ENCODE measurements around the gene SFRP4.
"Not testable (repeated sequence)": the region's sequence is repeated elsewhere in the genome, so short reads cannot be mapped to it uniquely, and the experiment has no call there.

Gene SFRP4

GRCh38 chr7:37916673-37917660 is at the start of gene SFRP4:
Gene SFRP4, minus strand, starts transcription at chr7:37916817. Its CDS starts 280 bp downstream, at chr7:37916537.
- Histone ChIP-seq H3K9me3 (ENCODE audit: control insufficient read depth, low read length) (no peaks in the 10 kb centered on the region), H3K4me3 (ENCODE audit: low read length) (peak within 1 kb of the TSS; percentile 25), H3K36me3 (ENCODE audit: control insufficient read depth, insufficient read depth, low read length) (no peaks in the 10 kb centered on the region), H3K4me1 (ENCODE audit: control insufficient read depth, insufficient read depth, low read length) (peaks cover 25% of the 10 kb centered on the region), H3K9ac (ENCODE audit: low read length) (peak within 1 kb of the TSS; percentile 66), H3K27me3 (ENCODE audit: control insufficient read depth, insufficient read depth, low read length) (peaks cover 21% of the 10 kb centered on the region)

- Histone ChIP-seq H3K9me3 (ENCODE audit: control insufficient read depth, low read length) (no peaks in the 10 kb centered on the region), H3K27me3 (ENCODE audit: control insufficient read depth, insufficient read depth, low read length) (no peaks in the 10 kb centered on the region), H3K9ac (ENCODE audit: low read length) (no peak overlapping the region), H3K4me1 (ENCODE audit: control insufficient read depth, insufficient read depth, low read length) (no peaks in the 10 kb centered on the region), H3K36me3 (ENCODE audit: control insufficient read depth, insufficient read depth, low read length) (no peaks in the 10 kb centered on the region), H3K4me3 (ENCODE audit: low read length) (no peak overlapping the region)
These were observed 47.6 kb upstream of the SFRP4 start for GRCh38 chr7:37964196-37964595.

DNA sequence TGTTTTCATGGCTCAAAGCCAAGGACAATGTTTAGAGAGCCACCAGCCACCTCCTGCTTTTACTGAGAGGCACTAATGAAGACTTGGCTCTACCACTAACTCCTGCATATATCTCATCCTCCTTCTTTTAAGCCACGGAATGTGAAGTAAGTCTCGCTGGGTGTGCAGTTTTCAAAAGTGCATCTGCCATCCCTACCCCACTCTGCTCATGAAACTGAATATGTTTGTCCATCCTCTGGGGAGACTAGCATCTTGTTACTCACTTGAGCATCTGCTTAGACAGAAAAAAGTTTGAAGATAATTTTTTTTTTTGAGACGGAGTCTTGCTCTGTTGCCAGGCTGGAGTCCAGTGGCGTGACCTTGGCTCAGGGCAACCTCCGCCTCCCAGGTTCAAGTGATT is 44.6 kb upstream of the SFRP4 start:
- Histone ChIP-seq H3K4me1 (ENCODE audit: control insufficient read depth, insufficient read depth, low read length) (no peaks in the 10 kb centered on the region), H3K27me3 (ENCODE audit: control insufficient read depth, insufficient read depth, low read length) (no peaks in the 10 kb centered on the region), H3K9ac (ENCODE audit: low read length) (no peak overlapping the region), H3K4me3 (ENCODE audit: low read length) (no peak overlapping the region), H3K36me3 (ENCODE audit: control insufficient read depth, insufficient read depth, low read length) (no peaks in the 10 kb centered on the region), H3K9me3 (ENCODE audit: control insufficient read depth, low read length) (no peaks in the 10 kb centered on the region)

DNA sequence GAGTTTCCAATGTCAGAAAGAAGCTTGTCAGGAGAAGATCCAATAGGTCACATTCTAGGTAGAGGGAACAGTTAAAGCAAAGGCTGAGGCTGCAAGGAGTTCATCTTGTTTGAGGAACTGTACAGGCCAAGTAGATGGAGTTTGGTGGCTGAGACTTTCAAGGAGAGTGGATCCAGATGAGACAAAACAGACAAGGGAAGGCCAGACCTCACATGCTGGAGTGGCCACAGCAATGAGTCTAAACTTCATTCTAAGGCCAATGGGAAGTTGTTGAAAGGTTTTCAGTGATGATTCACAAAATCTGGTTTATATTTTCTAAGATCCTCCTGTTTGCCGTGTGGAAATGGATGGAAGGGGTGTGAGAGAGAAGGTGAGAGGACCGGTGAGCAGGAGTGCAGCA is 43.9 kb upstream of the SFRP4 start:
- Histone ChIP-seq H3K9ac (ENCODE audit: low read length) (no peak overlapping the region), H3K36me3 (ENCODE audit: control insufficient read depth, insufficient read depth, low read length) (no peaks in the 10 kb centered on the region), H3K9me3 (ENCODE audit: control insufficient read depth, low read length) (no peaks in the 10 kb centered on the region), H3K4me1 (ENCODE audit: control insufficient read depth, insufficient read depth, low read length) (no peaks in the 10 kb centered on the region), H3K27me3 (ENCODE audit: control insufficient read depth, insufficient read depth, low read length) (no peaks in the 10 kb centered on the region), H3K4me3 (ENCODE audit: low read length) (no peak overlapping the region)

DNA sequence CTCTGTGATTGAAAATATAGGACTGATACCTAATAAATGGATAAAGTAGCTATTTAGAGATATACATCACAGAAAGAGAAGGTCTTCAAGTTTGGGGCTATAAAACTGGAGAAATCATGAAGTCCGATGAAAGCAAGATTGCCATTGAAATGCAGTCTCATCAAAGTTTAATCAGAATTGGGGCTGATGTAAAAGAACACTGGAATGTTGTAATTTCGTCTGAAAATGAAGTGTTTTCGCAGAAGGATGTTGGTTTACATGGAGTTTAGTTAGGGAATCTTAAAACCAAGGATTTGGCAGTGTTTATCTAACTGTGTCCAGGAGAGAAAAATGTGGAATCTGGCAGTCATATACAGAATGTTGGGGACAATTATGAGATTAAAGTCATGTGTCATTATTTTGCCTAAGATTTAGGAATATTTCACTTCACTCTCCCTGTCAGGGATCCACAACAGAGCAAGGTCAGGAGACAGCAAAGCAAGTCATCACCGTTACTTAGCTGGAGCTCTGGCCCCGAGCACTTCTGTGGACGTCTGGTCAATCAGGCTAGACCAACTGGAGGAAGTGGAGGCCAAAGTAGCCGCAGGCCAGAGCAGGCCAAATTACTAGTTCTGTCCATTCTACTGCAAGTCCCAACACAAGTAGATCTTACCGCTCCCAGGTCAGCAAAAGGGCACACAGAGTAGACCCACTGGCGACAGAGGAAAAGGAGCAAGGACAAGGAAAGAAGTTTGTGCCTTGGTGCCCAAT is 40.8 kb upstream of the SFRP4 start:
- Histone ChIP-seq H3K36me3 (ENCODE audit: control insufficient read depth, insufficient read depth, low read length) (no peaks in the 10 kb centered on the region), H3K4me3 (ENCODE audit: low read length) (no peak overlapping the region), H3K9me3 (ENCODE audit: control insufficient read depth, low read length) (no peaks in the 10 kb centered on the region), H3K9ac (ENCODE audit: low read length) (no peak overlapping the region), H3K27me3 (ENCODE audit: control insufficient read depth, insufficient read depth, low read length) (no peaks in the 10 kb centered on the region), H3K4me1 (ENCODE audit: control insufficient read depth, insufficient read depth, low read length) (no peaks in the 10 kb centered on the region)

GRCh38 chr7:37956791-37957190 is 40.2 kb upstream of the SFRP4 start:
- Histone ChIP-seq H3K4me3 (ENCODE audit: low read length) (no peak overlapping the region), H3K27me3 (ENCODE audit: control insufficient read depth, insufficient read depth, low read length) (no peaks in the 10 kb centered on the region), H3K9ac (ENCODE audit: low read length) (no peak overlapping the region), H3K4me1 (ENCODE audit: control insufficient read depth, insufficient read depth, low read length) (no peaks in the 10 kb centered on the region), H3K9me3 (ENCODE audit: control insufficient read depth, low read length) (no peaks in the 10 kb centered on the region), H3K36me3 (ENCODE audit: control insufficient read depth, insufficient read depth, low read length) (no peaks in the 10 kb centered on the region)

DNA sequence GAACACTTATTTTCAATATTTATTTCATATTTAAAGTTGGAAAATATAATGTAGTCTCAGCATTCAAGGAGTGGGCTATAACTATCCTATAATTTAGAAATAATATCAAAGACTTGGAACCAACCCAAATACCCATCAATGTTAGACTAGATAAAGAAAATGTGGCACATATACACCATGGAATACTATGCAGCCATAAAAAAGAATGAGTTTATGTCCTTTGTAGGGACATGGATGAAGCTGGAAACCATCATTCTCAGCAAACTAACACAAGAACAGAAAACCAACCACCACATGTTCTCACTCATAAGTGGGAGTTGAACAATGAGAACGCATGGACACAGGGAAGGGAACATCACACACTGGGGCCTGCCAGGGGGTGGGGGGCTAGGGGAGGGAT is 37.6 kb upstream of the SFRP4 start:
- not testable (repeated sequence) for H3K36me3 ChIP-seq (ENCODE audit: control insufficient read depth, insufficient read depth, low read length); H3K9ac ChIP-seq (ENCODE audit: low read length); H3K4me3 ChIP-seq (ENCODE audit: low read length); H3K4me1 ChIP-seq (ENCODE audit: control insufficient read depth, insufficient read depth, low read length); H3K9me3 ChIP-seq (ENCODE audit: control insufficient read depth, low read length); H3K27me3 ChIP-seq (ENCODE audit: control insufficient read depth, insufficient read depth, low read length)

- H3K9me3 ChIP-seq (ENCODE audit: control insufficient read depth, low read length): no peaks in the 10 kb centered on the region
- H3K9ac ChIP-seq (ENCODE audit: low read length): no peak overlapping the region
- no peaks in the 10 kb centered on the region for H3K4me1 ChIP-seq (ENCODE audit: control insufficient read depth, insufficient read depth, low read length)
- no peaks in the 10 kb centered on the region for H3K36me3 ChIP-seq (ENCODE audit: control insufficient read depth, insufficient read depth, low read length)
- H3K27me3 ChIP-seq (ENCODE audit: control insufficient read depth, insufficient read depth, low read length): no peaks in the 10 kb centered on the region
- H3K4me3 ChIP-seq (ENCODE audit: low read length): no peak overlapping the region
These were observed 35.6 kb upstream of the SFRP4 start for GRCh38 chr7:37952240-37952639.

DNA sequence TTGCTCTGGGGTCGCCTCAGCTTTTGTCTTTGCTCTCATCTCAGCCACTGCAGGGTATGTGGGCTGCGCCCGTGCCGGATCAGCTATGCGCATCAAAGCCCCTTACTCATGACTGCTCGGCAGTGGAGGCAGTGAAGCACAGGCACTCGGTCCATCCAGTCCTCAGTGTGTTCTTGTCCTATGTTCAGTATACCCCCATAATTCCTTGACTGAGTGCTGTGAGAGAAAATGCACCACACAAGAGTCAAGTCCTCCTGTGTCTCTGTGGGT is 31.3 kb upstream of the SFRP4 start:
- H3K9me3 ChIP-seq (ENCODE audit: control insufficient read depth, low read length): no peaks in the 10 kb centered on the region
- no peak overlapping the region for H3K9ac ChIP-seq (ENCODE audit: low read length)
- H3K4me3 ChIP-seq (ENCODE audit: low read length): no peak overlapping the region
- H3K4me1 ChIP-seq (ENCODE audit: control insufficient read depth, insufficient read depth, low read length): peaks cover 11% of the 10 kb centered on the region
- H3K27me3 ChIP-seq (ENCODE audit: control insufficient read depth, insufficient read depth, low read length): no peaks in the 10 kb centered on the region
- no peaks in the 10 kb centered on the region for H3K36me3 ChIP-seq (ENCODE audit: control insufficient read depth, insufficient read depth, low read length)

DNA sequence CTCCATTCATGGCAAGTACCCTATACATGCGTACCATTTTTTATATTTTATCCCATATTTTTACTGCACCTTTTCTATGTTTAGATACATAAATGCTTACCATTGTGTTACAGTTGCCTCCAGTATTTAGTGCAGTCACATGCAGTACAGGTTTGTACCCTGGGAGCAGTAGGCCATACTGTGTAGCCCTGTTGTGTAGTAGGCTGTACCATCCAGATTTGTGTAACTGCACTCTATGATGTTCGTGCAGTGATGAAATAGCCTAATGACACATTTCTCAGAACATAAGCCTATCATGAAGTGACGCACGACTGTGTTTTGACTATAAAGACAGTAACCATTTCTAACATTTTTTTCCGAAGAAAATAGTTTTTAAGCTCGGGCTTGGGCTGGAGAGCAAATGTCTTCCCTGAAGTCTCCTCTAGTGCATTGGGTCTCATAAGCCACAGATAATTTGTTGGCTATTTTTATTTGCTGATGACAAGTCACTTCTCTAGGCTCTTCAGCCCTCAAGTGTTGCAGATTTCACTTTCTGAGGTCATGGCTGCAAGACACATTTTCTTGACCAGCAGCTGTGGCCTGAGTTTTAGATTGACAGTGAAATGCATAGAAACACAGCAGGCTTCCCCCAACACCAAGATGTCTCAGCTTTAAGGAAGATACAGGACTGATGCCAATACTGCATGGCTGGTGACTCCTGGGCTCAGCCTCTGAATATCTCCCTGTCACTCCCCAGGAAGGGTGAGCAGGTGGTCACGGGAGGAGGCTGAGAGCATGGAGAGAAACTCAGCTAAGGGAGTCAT is 30.7 kb upstream of the SFRP4 start:
- no peak overlapping the region for H3K4me3 ChIP-seq (ENCODE audit: low read length)
- H3K27me3 ChIP-seq (ENCODE audit: control insufficient read depth, insufficient read depth, low read length): no peaks in the 10 kb centered on the region
- H3K36me3 ChIP-seq (ENCODE audit: control insufficient read depth, insufficient read depth, low read length): no peaks in the 10 kb centered on the region
- no peaks in the 10 kb centered on the region for H3K9me3 ChIP-seq (ENCODE audit: control insufficient read depth, low read length)
- H3K9ac ChIP-seq (ENCODE audit: low read length): no peak overlapping the region
- peaks cover 15% of the 10 kb centered on the region for H3K4me1 ChIP-seq (ENCODE audit: control insufficient read depth, insufficient read depth, low read length)

GRCh38 chr7:37945336-37945735 is 28.7 kb upstream of the SFRP4 start:
- peaks cover 15% of the 10 kb centered on the region for H3K4me1 ChIP-seq (ENCODE audit: control insufficient read depth, insufficient read depth, low read length)
- no peaks in the 10 kb centered on the region for H3K36me3 ChIP-seq (ENCODE audit: control insufficient read depth, insufficient read depth, low read length)
- H3K4me3 ChIP-seq (ENCODE audit: low read length): no peak overlapping the region
- no peaks in the 10 kb centered on the region for H3K27me3 ChIP-seq (ENCODE audit: control insufficient read depth, insufficient read depth, low read length)
- H3K9ac ChIP-seq (ENCODE audit: low read length): no peak overlapping the region
- no peaks in the 10 kb centered on the region for H3K9me3 ChIP-seq (ENCODE audit: control insufficient read depth, low read length)

- no peaks in the 10 kb centered on the region for H3K36me3 ChIP-seq (ENCODE audit: control insufficient read depth, insufficient read depth, low read length)
- H3K27me3 ChIP-seq (ENCODE audit: control insufficient read depth, insufficient read depth, low read length): no peaks in the 10 kb centered on the region
- no peaks in the 10 kb centered on the region for H3K9me3 ChIP-seq (ENCODE audit: control insufficient read depth, low read length)
- no peak overlapping the region for H3K4me3 ChIP-seq (ENCODE audit: low read length)
- H3K4me1 ChIP-seq (ENCODE audit: control insufficient read depth, insufficient read depth, low read length): peaks cover 15% of the 10 kb centered on the region
- H3K9ac ChIP-seq (ENCODE audit: low read length): no peak overlapping the region
These were observed 28.1 kb upstream of the SFRP4 start for GRCh38 chr7:37944737-37945054.

Measured in mucosa of stomach (tissue), 1 donor.